GM21576 (cell line): Measurements from ENCODE around the gene COL23A1.

Source experiments
- ATAC-seq: cut with Tn5 transposase; IDR thresholded peaks from one replicate; pipeline ENCODE4 v1.9.1; 2021; ENCODE audit warnings: mild to moderate bottlenecking, moderate library complexity; ENCODE audit not compliant: unreplicated experiment

Gene COL23A1

GRCh38 chr5:178465861-178466288, 124.3 kb downstream of the COL23A1 start:
- no peak for ATAC-seq

GRCh38 chr5:178465228-178465860, 124.8 kb downstream of the COL23A1 start:
- no peak for ATAC-seq

- no peak for ATAC-seq
Measured at GRCh38 chr5:178464431-178465048, 125.7 kb downstream of the COL23A1 start.

GRCh38 chr5:178463321-178464155, 126.7 kb downstream of the COL23A1 start:
- no peak for ATAC-seq

GRCh38 chr5:178462816-178463215, 127.4 kb downstream of the COL23A1 start:
- ATAC-seq: no peak

- ATAC-seq: no peak
Measured at GRCh38 chr5:178462076-178462475, 128.1 kb downstream of the COL23A1 start.

GRCh38 chr5:178461004-178461730, 129.0 kb downstream of the COL23A1 start:
- ATAC-seq: peak; percentile 68

- no peak for ATAC-seq
Measured at GRCh38 chr5:178460598-178460997, 129.6 kb downstream of the COL23A1 start.

- no peak for ATAC-seq
Measured at GRCh38 chr5:178460174-178460573, 130.0 kb downstream of the COL23A1 start.

- ATAC-seq: no peak
Measured at GRCh38 chr5:178458140-178458539, 132.1 kb downstream of the COL23A1 start.

- no peak for ATAC-seq
Measured at GRCh38 chr5:178457471-178457870, 132.7 kb downstream of the COL23A1 start.

GRCh38 chr5:178455480-178455835, 134.7 kb downstream of the COL23A1 start:
- ATAC-seq: no peak

GRCh38 chr5:178454821-178455479, 135.2 kb downstream of the COL23A1 start:
- no peak for ATAC-seq

- ATAC-seq: no peak
Measured at GRCh38 chr5:178454303-178454702, 135.9 kb downstream of the COL23A1 start.

GRCh38 chr5:178453224-178453623, 137.0 kb downstream of the COL23A1 start:
- ATAC-seq: no peak

GRCh38 chr5:178450121-178451028, 139.8 kb downstream of the COL23A1 start:
- no peak for ATAC-seq

GRCh38 chr5:178449163-178450070, 140.8 kb downstream of the COL23A1 start:
- ATAC-seq: no peak

GRCh38 chr5:178445534-178445933, 144.7 kb downstream of the COL23A1 start:
- ATAC-seq: no peak
